ENCODE measurements around the gene TRPM5. TPM values are rescaled to one million over a fixed set of nuclear protein-coding genes. Genes with fewer than 3 reads are reported as not detected.

Gene TRPM5
- total and polyA plus RNA-seq, 9 of the 15 experiments (the other 6 are each of a cell fraction or from before 2014, with no cell fraction given): not detected

GRCh38 chr11:2420502-2421225, 23.6 kb downstream of the TRPM5 start (continued):
- no peak for TF ChIP-seq ZNF592 (IDR thresholded peaks at IDR 0.05)
- TF ChIP-seq MAZ (CRISPR knock-in tag; conservative IDR thresholded peaks at IDR 0.05 in 1 of 2, IDR thresholded peaks at IDR 0.05 in 1 of 2): peak; percentile 73 to 79; a peak in 3 of 4 replicates
- TF ChIP-seq SMAD4 (CRISPR knock-in tag; conservative IDR thresholded peaks at IDR 0.05): 0 out of 2 replicates have a peak, but pooled peaks have one; percentile 18
- TF ChIP-seq ZNF184 (CRISPR knock-in tag; IDR thresholded peaks at IDR 0.05): no peak
- TF ChIP-seq ZSCAN29 (IDR thresholded peaks at IDR 0.05): no peak
- no peak for TF ChIP-seq HDGF (IDR thresholded peaks at IDR 0.05)
- TF ChIP-seq KLF10 (CRISPR knock-in tag; IDR thresholded peaks at IDR 0.05): no peak
- peak; percentile 40; the same call in 1 of the 2 replicates for TF ChIP-seq ZBTB7A (IDR thresholded peaks at IDR 0.05; ENCODE audit: borderline replicate concordance, control insufficient read depth, low read depth, low read length)
- TF ChIP-seq TFAP4 (CRISPR knock-in tag; IDR thresholded peaks at IDR 0.05; ENCODE audit: borderline replicate concordance): peak; percentile 26; the same call in 1 of the 2 replicates
- no peak for TF ChIP-seq KDM1A (IDR thresholded peaks at IDR 0.05)
- no peak for TF ChIP-seq ZNF609 (CRISPR knock-in tag; IDR thresholded peaks at IDR 0.05; ENCODE audit: borderline replicate concordance)
- no peak for TF ChIP-seq ZNF668 (CRISPR knock-in tag; IDR thresholded peaks at IDR 0.05)
- TF ChIP-seq ELK1 (CRISPR knock-in tag; IDR thresholded peaks at IDR 0.05): no peak
- no peak for TF ChIP-seq SRF (CRISPR knock-in tag; IDR thresholded peaks at IDR 0.05)

Measured in K562 (cell line).